DMS 273 (cell line): ENCODE measurements around the gene THSD8.

Experiments used
- DNase-seq: peaks from one replicate; lab custom pipeline; 2025; ENCODE audit not compliant: unreplicated experiment; lab: John Stamatoyannopoulos, UW

The THSD8 gene

GRCh38 chr19:12779162-12779993 lies 22.5 kb upstream of the THSD8 start:
- peak; percentile 81 for DNase-seq

- DNase-seq, result no peak
Measured at GRCh38 chr19:12782174-12782423, 19.8 kb upstream of the THSD8 start.

- DNase-seq, result peak; percentile 92
Measured at GRCh38 chr19:12782424-12783290, 19.2 kb upstream of the THSD8 start.

DNA sequence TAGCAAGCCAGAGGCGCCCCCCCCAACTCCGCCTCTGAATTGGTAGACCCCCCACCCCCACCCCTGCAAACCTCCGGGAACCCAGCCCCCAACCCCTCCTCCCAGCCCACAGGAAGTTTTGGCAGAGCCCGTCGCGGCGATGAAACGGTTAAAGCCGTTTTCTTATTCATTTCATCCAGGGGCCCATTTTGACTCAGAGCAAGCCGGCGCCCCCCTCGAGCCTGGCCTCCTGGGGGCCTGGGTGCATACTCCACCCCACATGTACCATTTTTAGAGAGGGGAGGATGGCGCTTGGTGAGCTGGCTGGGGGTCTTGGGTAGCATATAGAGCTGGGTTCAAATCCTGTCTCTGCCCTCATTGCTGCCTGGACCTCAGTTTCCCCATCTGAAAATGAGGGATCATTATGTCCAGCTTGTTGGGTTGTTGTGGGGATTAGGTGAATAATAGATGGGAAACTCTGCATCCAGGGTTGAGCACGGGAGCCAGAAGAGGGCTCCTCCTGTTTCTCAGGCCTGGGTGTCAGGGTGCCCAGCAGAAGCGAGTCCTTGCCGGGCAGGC lies 18.5 kb upstream of the THSD8 start:
- DNase-seq, result peak; percentile 51

GRCh38 chr19:12783849-12784393 lies 17.9 kb upstream of the THSD8 start:
- no peak for DNase-seq

DNA sequence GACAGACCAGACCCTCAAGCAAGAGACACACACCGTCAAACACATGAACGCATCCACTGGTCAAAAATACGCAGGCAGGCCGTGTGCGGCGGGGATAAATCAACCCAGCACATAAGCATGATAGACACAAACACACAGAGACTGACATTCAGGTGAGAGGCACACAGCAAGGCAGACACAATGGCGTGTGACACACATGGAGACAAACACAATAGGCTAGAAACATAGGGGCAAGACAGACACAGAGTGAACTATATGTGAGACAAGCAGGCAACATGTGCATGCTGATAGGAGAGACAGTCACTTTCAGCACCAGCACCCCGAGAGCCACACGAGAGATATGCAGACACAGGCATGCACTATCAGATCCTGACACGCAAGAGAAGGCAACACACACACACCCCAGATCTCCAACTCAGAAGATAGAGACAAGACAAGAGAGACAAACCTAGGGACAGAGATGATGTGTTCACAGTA lies 17.4 kb upstream of the THSD8 start:
- no peak for DNase-seq

GRCh38 chr19:12784871-12785430 lies 16.9 kb upstream of the THSD8 start:
- no peak for DNase-seq

GRCh38 chr19:12785431-12786031 lies 16.3 kb upstream of the THSD8 start:
- DNase-seq, result no peak

DNA sequence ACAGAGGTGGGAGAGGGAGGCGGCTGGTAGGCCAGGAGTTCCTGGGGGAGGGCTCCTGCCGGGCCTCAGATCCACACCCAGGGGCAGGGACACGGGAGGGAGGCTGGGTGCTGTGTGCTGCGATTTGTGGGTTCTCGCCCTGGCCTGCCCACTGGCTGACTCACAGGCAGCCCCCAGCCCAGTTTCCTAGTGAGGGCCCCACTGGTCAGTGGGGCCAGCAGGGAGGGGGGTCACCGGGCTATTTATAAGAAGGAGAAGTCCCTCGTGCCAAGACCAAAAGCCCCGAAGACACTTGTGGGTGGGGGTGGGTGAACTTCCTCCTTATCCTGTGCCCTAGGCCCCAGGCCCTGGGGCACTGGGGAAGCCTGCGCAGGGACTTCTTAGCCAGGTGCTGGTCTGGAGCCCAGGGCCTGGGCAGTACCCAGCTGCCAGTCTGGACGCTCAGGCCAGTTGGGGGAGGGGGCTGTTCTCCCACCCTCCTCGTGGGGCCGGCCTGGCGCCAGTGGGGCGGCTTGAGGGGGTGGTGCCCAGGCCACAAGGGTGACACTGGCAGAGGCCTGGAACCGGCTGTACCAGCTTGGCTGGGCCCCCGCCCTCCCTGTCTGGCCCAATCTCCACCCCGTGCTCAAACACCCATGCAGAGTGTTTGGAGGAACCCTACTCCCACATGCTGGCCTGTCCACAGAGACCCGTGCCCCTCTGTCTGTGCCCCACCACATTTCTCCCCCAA lies 15.6 kb upstream of the THSD8 start:
- no peak for DNase-seq

GRCh38 chr19:12786952-12787351 lies 14.9 kb upstream of the THSD8 start:
- no peak for DNase-seq

DNA sequence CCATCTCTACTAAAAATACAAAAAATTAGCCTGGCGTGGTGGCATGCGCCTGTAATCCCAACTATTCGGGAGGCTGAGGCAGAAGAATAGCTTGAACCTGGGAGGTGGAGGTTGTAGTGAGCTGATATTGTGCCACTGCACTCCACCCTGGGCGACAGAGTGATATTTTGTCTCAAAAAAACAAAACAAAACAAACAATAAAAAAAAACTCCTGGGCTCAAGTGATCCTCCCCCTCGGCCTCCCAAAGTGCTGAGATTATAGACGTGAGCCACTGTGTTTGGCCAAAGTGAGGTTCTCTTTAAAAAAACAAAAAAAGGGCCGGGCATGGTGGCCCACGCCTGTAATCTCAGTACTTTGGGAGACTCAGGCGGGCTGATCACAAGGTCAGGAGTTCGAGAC lies 14.4 kb upstream of the THSD8 start:
- DNase-seq, result no peak

- DNase-seq, result peak; percentile 66
Measured at GRCh38 chr19:12788042-12788681, 13.7 kb upstream of the THSD8 start.

- DNase-seq, result peak; percentile 95
Measured at GRCh38 chr19:12788682-12789097, 13.2 kb upstream of the THSD8 start.

DNA sequence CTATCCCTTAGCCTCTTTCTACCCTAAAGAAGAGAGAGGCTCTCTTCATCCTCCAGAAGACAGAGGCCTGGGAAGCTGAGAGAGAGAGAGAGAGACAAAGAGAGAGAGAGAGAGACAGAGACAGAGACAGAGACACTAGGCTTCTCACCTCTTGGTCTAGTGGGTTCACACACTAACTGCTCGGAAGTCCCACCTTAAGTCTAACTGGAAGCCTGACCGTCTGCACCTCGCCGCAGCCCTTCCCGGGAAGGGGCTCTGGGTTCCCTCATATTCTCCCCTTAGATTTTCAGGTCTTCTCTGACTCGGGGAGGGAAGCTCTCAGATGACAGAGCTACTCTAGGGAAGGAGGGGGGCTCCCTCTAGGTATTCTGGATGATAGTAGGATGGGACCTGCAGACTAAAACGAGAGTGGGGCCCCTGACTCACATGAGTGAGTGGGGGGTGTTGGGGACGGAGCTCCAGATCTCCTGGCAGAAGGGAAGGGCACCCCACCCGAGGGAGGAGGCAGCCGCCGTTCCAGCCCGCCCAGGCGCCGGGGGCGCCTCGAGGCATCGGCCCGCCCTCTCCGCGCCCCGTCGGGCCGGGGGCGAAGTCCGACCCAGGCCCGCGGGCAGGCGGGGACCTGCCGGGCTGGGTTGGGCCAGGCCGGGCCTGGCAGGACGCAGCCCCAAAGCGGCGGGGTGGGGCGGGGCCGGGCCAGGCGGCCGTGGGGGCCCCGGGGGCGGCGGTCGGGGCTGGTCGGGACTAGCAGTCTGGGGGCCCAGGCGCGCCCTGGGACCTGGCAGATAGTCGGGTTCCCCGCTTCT lies 12.6 kb upstream of the THSD8 start:
- peak; percentile 82 for DNase-seq

- DNase-seq, result peak; percentile 99
Measured at GRCh38 chr19:12789904-12790619, 11.8 kb upstream of the THSD8 start.

DNA sequence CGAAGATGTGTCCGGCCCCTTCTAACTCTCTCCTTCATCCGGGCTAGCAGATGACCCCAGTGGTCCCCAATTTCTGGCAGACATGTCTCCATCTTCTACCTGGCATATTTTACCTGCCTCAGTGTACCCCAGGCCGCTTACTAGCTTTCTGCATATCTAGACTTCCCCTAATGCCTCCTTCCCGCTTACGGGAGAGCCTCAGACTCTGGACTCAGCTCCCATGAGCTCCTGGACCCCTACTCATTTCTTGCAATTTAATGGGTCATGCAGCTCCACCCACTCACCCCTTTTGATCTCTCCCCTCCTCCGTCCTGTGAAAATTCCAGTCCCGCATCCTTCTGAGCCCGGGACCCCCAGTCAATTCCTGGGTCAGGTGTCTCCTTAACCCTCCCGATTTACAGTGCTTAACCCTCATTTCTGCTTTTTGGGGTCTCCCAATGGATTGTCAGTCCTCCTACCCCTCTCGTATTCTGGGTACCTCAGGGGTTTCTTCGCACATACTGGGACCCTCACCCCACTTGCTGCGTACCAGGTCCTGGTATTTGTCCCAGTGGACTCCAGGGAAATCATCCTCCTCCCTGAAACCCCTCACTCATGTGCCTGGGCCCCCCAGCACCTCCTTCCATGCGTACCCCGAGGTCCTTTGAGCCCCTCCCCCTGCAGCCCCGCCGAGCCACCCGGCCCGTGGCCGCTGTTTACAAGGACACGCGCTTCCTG lies 11.1 kb upstream of the THSD8 start:
- no peak for DNase-seq

- peak; percentile 98 for DNase-seq
Measured at GRCh38 chr19:12791345-12792050, 10.4 kb upstream of the THSD8 start, which contains the start of gene JUNB. Gene JUNB, plus strand, starts transcription at chr19:12791486. Its CDS starts 286 bp downstream, at chr19:12791772.
